Measurements from ENCODE around the gene CPM.
"Not testable (repeated sequence)": the region's sequence is repeated elsewhere in the genome, so short reads cannot be mapped to it uniquely, and the experiment has no call there.

Gene CPM

DNA sequence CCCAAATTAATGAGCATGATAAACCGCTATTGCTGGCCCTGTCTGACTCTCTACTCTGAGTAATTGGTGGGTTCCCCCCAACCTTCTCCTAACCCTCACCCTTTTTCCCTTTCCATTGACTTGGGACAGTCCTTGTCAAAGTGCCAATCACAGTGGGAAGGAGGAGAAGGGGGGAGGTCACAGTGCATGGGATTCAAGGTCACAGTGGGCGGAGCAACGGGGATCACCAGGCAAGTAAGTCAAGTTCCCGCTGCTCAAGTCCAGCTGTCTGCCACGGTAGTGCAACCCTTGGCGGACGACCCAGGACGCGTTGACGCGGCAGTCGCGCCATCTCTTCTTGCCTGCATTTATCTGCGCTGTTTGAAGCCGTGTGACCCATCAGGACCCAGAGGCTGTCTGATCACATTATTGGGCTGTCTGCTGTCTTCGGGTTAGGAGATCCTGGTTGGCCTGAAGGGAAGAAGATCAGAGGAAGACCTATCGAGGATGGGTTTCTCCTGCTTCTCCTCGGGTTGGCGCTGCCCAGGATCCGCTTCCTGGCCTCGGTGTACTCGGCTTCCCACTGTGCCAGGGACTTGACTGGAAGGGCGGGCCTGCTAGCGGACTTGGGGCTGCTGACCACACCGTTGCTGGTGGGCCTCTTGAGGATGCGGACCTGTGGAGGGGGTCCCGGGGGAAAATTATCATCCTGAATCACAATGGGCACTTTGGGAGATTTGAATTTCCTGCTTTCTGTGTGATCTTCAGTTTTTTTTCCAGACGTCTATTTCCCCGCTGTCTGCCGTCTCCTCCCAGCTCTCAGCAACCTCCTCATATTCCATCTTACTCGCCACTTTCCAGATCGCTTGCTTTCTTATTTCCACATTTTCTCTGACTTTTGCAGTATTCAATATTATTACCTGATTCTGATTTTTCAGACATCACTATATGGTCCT is 128.0 kb downstream of the CPM start:
- no peak for DNase-seq

DNA sequence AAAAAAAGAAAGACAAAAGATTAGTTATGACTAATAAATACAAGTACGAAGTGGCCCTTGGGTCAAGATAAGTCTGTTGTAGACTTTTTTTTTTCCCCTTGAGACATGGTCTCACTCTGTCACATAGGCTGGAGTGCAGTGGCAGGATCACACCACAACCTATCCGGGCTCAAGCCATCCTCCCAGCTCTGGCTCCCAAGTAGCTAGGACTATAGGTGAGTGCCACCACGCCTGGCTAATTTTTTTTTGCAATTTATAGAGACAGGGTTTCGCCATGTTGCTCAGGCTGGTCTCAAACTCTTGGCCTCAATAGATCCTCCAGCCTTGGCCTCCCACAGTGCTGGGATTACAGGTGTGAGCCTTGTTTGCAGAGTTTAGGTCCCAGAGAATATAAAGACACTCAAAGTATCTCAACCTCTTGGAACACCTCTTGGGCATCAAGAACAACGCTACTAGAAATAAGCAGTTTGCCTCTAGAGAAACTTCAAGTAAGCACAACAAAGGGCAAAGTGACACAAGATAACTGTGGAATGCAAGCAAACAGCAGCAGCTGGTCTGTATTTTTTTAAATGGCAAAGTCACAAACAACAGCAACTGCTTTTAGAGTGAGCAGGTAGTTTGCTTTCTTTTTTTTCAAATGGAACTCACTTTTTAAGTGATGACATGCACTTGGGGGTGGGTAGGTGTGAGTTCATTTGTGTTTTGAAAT is 128.9 kb downstream of the CPM start:
- DNase-seq: no peak

DNA sequence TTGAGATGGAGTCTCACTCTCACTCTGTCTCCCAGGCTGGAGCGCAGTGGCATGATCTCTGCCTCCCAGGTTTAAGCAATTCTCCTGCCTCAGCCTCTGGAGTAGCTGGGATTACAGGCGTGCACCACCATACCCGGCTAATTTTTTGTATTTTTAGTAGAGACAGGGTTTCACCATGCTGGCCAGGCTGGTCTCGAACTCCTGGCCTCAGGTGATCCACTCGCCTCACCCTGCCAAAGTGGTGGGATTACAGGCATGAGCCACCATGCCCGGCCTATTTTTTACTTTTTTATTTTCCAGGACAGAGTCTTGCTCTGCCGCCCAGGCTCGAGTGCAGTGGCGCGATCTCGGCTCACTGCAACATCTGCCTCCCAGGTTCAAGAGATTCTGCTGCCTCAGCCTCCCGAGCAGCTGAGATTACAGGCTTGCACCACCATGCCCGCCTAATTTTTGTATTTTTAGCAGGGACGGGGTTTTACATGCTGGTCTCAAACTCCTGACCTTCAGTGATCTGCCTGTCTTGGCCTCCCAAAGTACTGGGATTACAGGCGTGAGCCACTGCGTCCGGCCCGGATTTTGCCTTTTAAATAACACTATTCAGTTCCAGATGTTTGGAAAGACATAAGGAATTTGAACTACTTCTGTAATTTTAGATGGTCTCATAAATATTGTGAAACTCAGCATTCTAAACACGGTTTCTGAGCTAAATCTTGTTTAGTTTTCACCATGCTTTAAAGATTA is 129.9 kb downstream of the CPM start:
- not testable (repeated sequence) for DNase-seq

DNA sequence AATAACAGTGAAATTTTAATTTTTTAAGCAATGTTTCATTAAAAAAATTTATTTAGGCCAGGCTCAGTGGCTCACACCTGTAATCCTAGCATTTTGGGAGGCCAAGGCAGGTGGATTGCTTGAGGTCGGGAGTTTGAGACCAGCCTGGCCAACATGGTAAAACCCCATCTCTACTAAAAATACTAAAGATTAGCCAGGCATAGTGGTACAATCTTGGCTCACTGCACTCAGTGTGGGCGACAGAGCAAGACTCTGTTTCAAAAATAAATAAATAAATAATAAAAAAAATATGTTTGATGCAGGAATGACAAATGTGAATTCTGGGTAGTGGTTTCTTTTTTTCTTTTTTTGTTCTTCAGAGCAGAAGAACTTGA is 130.6 kb downstream of the CPM start:
- DNase-seq: not testable (repeated sequence)
